Stimulated activated CD8-positive, alpha-beta memory T cell treated with anti-CD3 and anti-CD28 coated beads, Interleukin-12 subunit alpha, Interleukin-12 subunit beta, amount 100 ng/mL, for 24 hours (primary cell): ENCODE data around the gene SPNS3.

Experiments
- DNase-seq: peaks from one replicate; pipeline ENCODE4 v3.0.0-alpha.2; 2020; ENCODE audit errors: extremely low read depth

Gene SPNS3

DNA sequence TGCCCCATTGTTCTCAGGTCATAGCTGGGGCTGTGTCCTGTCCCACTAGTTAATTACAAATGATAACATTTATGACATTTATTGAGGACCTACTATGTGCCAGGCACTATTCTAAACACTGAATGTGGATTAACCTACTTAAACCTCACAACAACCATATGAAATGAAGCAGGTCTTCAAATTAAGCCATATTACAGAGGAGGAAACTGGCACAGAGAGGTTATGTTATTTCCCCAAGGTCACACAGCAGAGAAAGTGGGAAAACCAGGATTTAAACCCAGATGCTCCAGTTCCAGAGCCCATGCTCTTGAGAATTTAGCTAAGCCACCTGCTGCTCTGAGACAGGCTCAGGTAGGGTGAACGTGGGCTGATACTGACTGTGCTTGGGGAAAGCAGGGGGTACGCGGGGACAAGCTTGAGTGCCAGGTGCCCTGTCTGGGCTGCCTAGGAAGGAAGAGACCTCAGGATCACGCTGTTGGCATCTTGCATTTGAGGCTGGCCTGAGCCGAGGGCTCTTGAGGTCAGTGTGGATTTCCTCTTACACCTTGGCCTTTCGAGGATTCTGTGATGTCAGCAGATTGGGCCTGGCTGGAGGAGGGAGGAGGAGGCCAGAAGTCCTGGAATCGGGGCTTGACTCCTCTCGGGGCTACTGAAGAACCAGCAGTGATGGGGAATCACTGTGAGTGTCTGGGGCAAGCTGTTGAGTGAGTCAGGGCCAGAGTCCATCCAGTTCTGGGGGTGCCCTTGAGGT, 73.8 kb downstream of the SPNS3 start:
- DNase-seq, result no peak

DNA sequence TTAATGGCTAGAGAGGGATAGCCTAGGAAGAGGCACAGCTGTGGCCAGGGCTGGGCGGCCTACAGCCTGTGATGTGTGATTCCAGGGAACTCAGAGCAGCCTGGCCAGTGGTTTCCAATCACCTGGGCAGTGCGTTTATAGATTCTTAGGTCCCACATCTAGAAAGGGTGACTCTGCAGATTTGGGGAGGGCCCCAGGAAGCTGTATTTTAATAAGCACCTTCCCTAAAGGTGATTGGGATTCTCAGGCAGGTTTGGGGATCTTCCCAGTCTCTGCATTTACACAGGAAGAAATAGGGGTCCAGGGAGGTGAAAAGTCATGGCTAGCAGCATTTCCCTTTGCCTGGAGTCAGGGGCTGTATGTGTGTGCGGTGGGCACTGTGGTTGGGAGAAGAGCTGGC, 74.5 kb downstream of the SPNS3 start:
- no peak for DNase-seq

DNA sequence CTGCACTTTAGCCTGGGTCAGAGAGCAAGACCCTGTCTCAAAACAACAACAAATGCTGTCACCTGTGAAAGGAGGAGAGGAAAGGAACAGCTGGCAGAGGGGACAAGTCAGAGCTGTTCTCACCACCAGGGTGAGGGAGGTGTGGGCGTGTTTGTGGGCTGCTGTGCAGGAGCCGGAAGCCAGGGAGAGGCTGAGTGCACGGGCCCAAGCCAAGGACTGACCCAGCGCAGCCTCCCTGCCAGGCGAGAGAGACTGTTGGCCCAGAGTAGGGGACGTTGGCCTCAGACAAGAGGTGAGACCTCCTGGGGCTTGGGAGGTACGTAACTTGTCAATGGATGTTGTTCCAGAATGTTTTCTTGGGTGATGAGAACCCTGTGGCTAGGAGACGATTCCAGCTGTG, 75.7 kb downstream of the SPNS3 start:
- DNase-seq, result no peak

DNA sequence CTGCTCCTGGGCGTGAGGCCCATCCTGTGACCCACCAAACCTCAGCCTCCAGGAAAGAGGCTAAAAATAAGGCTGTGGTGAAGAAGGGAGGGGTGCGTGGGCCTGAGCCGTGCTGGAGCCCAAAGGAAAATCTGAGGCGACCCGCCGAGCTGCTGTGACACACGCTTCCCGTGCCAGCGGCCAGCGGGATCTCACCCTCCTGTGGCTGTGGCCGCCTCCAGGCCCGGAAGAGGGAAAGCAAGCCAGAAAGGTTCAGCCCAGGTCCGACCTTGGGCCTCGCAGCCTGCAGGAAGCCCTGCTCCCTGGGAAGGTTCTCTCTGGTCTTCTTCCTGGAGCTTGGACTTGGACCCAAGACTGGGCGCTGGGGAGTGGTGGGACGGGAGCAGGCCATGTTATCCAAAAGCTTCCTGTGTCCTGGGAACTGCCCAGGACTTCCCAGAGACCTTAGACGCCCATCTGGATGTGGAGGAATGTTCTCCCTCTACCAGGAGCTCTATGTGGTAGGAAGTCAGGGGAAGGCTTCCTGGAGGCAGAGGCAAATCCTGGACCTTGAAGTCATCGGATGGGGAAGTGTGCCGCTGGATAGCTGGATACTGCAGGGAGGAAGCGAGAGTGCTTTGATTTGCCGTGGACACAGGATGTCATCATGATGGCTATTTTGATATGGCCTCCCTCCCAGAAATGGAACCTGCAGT, 76.3 kb downstream of the SPNS3 start:
- no peak for DNase-seq

DNA sequence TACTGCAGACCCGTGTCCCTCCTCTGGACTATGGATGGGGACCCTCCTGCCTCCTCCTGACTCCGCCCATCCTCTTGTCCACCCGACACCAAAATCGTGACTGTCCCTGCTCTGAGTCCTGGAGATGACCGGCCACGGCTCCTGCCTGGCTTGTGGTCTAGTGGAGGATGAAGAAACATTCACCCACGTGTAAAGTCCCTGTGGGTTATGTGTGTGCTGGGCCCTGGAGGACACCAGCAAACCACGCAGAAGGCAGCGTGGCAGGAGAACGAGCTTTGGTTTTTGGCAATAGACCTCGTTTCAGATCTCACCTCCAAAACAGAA, 76.8 kb downstream of the SPNS3 start:
- no peak for DNase-seq

DNA sequence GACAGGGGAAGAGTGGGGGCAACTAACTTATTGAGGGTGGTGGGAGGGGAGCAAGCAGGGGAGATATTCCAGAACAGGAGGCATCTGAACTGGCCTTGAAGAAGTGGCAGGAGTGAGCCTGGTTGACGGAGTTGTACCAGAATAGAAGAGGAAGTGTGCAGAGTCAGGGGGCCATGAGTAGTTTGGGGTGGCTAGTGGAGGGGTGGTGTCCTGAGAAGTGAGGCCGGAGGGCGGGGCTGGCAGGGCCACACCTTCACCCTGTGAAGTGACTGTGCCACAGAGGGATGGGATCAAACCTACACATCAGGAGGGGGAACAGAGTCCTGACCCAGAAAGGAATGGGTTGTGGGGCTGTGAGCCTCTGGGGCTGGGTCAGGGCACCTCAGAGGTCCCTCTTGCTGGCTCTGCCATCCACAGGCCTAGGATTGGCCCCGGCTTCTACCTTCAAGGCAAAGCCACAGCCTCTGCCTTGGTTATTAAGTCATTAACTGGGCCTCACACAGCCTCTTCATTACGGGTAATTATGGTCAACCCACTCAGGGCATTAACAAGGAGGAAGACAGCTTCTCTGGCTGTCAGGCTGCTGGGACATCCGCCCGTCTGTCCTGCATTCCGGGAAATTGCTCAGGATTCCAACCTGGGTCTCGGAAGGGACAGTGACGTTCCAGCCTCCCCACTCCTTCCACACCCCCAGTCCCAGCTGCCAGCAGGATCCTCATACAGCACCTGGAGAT, 77.6 kb downstream of the SPNS3 start:
- DNase-seq, result no peak

DNA sequence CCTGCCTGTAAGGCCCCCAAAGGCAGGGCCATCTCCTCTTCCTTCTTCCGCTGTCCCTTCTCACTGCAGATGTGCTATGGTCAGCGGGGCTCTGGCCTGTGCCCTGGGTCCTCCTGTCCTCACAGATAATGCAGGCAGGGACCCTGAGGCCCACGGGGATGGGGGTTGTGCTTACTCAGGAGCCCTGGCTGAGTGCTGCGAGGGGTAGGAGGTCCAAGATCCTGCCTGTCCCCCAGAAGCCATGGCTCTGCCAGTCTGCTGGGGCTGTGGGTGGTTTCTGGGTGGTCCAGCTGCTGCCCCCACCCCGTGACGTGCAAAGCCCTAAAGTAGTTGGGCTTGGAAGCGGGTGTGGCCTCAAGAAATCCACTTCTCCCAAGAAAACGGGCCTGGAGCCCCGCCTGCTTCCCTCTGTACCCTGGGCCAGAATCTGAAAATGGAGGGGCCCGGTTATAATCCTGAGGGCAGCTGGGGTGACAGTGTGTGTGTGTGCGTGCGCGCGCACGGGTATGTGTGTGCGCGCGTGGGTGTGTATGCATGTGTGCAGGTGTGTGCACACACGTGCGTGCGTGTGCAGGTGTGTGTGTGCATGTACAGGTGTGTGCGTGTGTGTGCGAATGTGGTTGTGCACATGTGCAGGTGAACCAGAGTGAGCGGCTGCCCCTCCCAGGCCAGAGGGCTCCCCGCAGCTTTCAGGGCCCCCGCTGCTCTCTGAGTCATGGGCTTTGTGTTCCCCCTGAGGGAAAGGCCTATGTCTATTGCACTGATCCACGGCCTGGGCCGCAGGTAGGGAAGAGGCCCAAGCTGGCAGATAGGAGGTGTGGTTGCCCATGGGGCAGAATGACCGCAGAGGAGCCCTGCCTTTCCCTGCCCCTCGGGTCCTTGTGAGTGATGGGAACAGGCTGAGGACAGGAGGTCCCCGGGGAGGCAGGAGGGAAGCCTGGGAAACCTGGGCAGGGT, 78.7 kb downstream of the SPNS3 start:
- no peak for DNase-seq

DNA sequence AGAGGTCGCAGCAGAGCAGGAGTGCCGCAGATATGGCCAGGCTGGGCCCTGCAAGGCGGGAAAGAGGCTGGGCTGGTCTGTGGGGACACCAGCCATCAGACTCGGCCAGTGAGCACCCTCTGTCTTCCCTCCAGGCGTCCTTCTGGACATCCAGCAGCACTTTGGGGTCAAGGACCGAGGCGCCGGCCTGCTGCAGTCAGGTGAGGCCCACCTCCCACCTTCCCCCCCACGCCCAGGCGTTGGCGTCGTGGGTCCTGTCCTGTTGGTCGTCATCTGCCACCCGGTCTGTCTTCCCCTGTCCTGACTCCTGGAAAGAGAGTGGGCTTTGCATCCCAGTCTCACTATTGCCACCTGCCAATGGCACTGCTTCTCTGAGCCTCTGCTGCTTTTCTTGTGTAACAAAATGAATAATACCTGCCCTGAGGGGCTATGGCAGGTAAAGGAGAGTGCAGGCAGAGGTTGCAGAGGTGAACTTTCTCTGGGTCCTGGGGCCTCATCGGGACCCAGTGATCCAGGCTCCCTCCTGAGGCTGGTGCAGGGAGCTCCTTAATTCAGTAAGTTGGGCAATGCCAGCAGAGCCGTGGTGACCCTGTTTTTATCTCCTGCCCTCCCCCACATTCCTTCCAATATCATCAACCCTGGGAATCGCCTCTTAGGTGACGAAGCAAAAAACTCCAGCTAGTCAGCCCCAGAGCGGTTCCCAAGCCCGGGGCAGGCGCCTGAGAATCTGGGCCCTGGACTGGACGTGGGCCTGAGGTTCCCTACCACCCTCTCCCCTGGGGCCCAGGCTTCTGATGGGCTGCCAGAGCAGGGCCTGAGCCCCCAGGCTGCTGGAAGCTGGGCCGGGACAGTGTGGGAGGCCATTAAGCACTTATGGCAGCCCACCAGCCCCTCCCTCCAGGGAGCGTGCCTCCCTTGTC, 79.6 kb downstream of the SPNS3 start:
- no peak for DNase-seq

DNA sequence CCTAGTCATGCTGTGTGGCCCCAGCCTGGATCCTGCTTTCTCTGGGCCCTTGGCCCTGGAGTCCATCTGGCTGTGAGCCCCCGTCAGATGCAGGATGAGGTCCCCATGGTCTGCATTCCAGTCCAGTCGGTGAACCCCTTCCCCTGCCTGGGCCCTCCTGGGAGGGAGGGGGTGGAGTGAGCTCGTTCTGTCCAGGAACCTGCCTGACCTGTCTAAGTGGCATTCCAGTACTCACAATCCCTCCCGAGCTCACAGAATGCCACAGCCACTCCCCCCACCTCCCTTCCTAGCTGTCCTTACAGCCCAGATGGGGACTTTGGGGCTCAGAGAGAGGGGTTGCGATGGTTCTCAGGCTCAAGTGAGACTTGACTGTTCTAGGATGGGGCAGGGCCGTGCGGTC, 80.5 kb downstream of the SPNS3 start:
- no peak for DNase-seq

DNA sequence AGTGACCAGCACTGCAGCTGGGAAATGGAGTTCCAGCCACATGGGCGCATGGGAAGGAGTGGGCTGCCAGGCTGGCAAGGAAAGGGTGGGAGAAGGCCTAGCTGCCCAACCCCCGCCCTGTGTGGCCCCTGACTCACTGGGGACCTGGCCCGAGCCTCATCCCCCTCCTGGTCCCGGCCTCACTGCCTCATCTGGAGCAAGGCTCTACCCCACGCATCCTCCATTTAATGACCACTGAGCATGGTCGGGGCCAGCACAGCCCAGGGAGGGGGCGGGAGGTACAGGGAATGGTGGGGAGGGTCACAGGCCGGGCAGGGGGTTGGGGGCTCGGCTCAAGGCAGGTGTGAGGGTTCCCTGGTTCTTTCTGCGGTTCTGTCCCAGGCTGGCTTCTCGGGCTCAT, 81.0 kb downstream of the SPNS3 start:
- no peak for DNase-seq

DNA sequence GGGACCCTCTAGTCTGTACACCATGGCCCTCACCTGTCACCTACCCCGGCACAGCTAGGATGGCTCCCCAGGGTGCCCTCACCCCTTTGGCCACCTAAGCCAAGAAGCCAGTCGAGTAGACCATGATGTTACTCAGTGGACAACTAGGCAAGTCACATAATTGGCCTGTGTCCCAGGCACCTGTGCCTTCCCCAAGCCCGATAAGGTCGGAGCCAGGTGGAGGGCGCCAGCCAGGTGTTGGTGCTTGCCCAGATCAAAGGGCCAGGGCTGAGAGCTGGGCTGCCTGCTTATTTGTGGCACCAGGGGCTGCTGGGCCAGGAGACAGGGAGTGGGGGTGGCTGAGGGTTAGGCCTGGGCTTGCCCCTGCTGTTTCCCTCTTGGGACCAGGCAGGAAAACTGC, 81.8 kb downstream of the SPNS3 start:
- no peak for DNase-seq

DNA sequence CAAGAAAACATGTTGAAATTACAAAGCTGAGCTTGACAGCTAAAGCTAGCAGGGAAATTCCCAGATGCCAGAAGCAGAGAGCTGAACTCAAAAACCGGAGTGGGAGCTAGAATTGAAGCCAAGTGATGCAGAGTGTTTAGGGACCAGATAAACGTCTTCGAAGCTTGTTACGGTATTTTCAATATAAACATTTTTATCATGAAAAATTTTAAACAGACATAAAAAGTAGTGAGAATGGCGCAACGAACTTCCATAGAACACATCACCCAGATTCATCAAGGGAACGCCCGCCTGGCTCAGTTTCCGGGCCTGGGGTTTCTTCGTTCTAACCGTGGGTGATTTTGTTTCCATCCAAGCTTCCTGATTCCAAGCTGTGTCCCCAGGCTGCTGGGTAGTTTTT, 83.0 kb downstream of the SPNS3 start:
- DNase-seq, result no peak

DNA sequence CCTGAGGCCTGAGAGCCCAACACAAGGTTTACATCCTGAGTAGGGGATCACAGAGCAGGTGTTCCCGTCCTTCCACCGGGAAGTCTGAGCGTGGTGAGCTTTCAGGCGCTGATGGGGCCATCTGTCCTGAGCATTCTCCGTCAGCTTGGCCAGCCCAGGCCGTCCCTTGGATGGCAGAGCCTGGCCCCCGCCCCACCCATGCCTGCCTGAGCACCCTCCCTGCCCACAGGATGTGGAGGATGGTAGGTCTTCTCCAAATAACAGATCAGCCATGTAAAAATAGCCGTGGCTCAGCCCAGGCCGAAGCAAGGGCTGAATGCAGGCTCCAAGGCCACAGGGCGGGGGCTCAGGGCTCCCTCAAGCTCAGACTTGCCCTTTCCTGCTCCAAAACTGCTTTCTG, 85.2 kb downstream of the SPNS3 start:
- DNase-seq, result no peak

DNA sequence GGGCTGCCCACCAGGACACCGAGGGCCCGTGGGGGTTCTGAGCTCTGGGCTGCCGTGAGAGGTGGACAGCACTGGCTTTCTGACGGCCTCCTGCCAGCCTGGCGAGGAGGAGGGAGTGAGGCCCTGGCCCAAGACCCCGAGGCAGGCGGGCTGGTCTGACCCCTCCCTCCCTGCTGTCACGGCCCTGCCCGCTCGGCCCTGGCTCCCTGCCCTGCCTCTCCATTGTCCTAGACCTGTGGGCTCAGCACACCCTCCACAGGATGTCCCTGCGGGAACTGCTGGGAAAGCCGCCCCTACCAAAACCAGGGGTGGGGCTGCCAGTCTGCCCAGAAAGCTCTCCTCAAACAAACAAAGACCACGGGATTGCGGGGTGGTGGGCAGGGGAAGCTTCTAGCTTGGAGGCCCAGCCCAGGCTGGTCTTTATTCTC, 85.6 kb downstream of the SPNS3 start:
- no peak for DNase-seq

DNA sequence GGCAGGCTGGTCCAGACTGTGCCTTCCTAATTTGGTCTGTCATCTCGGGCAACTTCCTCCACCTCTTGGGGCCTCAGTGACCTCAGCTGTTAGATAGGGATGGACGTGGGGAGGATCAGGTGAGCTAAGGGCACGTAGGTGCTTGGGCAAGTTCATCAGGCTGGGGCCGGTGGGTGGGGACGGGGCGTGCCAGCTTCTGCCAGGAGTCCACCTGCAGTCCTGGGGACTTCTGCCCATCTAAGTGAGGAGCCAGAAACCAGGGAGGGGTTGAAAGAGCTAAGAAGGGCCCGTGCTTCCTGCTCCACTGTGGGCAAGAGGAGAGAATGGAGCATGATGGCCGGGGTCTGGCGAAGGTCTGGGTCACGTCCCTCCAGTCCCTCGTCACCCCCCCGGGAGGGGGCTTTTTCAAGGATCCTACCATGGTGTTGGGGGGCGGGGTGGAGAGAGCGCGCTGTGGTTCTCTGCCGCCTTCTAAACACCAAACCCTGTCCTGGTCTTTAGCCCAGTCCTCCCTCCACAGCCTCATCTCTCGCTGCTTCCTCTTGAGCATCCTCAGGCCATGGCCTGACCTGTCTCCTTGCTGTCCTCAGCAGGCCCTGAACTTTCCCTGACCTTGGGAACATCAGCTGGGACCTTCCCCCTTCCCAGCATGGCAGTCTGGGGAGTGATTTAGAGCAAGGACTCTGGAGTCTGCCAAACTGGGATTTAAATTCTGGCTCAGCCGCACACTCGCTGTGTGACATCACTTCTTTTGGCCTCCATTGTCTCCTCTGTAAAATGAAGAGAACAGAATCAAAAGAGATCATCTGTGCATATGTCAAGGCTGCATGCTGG, 86.5 kb downstream of the SPNS3 start:
- DNase-seq, result no peak

DNA sequence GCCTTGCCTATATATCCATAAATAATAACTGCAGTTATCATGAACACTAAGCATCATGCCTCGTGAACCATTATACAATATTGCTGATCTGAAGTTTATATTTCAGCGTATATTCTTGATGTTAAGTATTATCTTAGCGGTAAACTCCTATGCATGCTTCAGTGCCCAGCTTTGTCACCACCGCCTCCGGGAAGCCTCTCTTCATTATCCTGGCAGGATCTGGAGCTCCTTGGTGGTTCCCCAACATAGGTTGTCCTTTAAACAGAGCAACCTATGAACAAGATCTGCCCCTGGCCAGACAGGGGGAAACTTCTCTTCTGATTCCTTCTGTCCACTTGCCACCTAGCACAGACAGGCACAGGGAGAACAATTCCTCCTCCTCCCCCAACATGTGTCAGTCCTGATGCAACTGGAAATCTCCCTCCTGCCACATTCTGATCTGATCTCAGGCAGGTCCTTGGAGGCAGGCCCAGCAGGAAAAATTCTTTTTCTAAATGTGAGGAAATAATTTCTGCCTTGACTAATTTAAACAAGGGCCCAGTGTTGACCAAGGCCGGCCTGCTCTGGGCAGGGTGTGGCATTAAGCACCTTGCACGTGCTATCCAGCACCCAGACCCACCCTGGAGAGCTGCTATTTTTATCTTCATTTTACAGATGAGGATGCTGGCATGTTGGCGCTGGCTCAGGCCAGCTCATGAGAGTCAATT, 87.3 kb downstream of the SPNS3 start:
- DNase-seq, result no peak

DNA sequence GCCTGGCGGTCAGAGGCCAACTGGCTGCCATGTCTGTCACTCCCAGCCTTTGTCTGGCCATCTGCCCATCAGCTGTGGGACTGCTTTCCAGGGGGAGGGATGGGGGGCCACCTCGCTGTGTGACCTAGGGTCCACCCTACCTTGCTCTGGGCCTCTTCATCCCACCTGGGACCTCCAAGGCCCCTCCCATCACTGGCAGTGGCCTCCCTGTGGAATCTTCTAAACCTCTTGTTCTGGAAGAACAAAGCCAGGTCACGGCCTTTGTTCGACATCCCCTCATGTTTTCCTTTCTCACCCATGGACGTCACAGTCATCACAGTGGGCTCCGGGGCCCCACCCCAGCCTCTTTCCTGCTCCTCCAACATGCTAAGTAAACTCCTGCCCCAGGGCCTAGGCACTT, 88.9 kb downstream of the SPNS3 start:
- no peak for DNase-seq

DNA sequence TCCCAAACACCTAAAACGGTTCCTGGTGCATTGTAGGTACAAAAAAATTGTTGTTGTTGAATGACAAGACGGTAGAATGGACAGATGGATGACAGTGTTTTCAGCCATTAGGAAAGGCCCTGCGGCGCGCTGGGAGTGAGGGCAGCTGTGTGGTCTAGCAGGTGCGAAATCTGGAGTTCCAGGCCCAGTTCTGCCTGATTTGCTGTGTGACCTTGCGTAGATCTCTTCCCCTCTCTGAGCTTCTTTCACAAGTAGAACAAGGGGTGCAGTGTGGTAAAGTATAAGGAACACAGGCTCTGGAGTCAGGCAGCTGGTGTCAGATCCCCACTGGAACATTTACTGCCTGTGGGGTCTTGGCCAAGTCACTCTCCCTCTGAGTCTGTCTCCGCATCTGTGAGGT, 90.2 kb downstream of the SPNS3 start:
- DNase-seq, result no peak

DNA sequence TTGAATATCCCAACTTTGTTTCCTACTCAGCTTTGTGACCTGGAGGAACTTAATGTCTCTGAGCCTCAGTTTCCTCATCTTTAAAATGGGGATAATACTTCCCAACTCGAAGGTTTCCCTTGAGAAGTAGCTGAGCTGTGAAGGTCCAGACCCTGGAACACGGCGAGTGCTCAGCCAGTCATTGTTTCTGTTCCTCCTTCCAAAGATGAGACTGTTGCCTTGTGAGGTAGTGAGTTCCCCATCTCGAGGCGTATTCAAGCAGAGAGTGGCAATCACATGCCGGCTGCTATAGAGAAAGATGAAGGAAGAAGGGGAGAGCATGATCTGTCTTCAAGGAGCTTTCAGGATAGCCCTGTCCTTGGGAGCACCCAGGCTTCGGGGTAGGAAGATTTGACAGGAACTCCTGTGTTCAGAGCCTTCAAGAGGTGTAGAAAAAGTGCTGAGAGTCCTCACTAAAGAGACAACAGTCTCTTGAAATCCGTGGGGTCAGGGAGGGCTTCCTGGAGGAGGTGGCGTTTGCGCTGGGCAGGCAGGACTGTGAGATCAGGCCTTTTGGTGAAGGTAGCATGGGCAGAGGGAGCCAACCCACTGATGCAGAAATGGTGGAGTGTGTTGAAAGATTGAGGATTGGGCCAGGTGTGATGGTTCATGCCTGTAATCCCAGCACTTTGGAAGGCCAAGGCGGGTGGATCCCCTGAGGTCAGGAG, 92.1 kb downstream of the SPNS3 start:
- no peak for DNase-seq
